Gastrocnemius medialis (tissue), 4 donors: Measurements from ENCODE around the gene NPL.

ENCODE experiments used
- POLR2A ChIP-seq, 2 donors: fragments of 450-650 bp; IDR thresholded peaks; one replicate each; pipeline ENCODE4 v1.6.1; 2017; ENCODE audit warnings: antibody characterized with exemption in 2 of 2, mild to moderate bottlenecking in 2 of 2, moderate library complexity in 2 of 2
- TF ChIP-seq, protein P1 (sequence below), 5 experiments: fragments of 450-650 bp in 3 of 5; fragments of 200-600 bp in 2 of 5; sonication (generic) in 2 of 5; IDR thresholded peaks in 4 of 5; conservative IDR thresholded peaks in 1 of 5; 1 replicate in 4 of 5; 2 replicates in 1 of 5; pipeline ENCODE4 v1.5.1; 2016 to 2019; ENCODE audit warnings: antibody characterized with exemption in 5 of 5, mild to moderate bottlenecking in 3 of 5, moderate library complexity in 3 of 5

DNA sequence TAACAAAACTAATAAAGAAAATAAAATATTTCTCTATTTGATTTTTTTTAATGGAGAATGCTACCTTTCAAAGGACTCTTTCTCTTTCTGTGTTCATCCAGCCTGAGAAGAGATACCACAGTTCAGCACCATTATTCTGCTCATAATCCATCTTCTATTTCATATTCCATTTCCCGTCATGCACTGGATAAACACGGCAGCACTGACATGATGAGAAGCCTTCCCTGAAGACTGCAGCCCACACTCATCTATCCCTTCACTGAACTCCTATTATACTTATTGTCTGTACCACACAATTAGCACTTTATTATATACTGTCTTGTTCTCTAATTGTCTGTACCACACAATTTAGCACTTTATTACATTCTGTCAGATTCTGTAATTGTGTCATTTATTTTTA, 10.7 kb upstream of the NPL start:
- TF ChIP-seq, protein P1, sequence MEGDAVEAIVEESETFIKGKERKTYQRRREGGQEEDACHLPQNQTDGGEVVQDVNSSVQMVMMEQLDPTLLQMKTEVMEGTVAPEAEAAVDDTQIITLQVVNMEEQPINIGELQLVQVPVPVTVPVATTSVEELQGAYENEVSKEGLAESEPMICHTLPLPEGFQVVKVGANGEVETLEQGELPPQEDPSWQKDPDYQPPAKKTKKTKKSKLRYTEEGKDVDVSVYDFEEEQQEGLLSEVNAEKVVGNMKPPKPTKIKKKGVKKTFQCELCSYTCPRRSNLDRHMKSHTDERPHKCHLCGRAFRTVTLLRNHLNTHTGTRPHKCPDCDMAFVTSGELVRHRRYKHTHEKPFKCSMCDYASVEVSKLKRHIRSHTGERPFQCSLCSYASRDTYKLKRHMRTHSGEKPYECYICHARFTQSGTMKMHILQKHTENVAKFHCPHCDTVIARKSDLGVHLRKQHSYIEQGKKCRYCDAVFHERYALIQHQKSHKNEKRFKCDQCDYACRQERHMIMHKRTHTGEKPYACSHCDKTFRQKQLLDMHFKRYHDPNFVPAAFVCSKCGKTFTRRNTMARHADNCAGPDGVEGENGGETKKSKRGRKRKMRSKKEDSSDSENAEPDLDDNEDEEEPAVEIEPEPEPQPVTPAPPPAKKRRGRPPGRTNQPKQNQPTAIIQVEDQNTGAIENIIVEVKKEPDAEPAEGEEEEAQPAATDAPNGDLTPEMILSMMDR (IDR thresholded peaks at IDR 0.05 in 4 of 5, conservative IDR thresholded peaks at IDR 0.05 in 1 of 5) = no peak
- no peak for TF ChIP-seq POLR2A (IDR thresholded peaks at IDR 0.05)
